PC-9 (cell line): ENCODE data around the gene ATAD2B.

Experiments
- EZH2 ChIP-seq: fragments of 200-600 bp; sonication (generic); IDR thresholded peaks from 2 replicates; pipeline ENCODE4 v1.8.0; 2017; ENCODE audit warnings: antibody characterized with exemption, low read depth
- TF ChIP-seq, protein P1 (sequence below): fragments of 200-600 bp; sonication (generic); conservative IDR thresholded peaks from 2 replicates; pipeline ENCODE4 v1.6.1; 2017; ENCODE audit warnings: mixed run types, antibody characterized with exemption, mild to moderate bottlenecking, moderate library complexity

DNA sequence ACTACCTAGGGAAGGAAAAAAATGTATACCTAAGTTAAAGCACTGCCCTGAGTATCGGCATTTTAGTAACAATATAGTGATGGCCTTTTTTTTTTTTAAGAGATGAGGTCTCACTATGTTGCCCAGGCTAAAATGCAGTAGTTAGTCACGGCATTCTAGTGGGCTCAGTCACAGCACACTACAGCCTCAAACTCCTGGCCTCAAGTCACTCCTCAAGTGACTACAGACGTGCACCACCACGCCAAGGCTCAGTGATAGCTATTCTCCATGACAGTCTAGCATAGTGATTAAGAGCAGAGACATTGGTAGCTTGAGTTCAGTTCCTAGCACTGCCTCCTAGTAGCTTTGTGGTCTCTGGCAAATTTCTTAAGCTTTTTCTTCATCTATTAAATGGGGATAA, 40.9 kb upstream of the ATAD2B start:
- TF ChIP-seq, protein P1, sequence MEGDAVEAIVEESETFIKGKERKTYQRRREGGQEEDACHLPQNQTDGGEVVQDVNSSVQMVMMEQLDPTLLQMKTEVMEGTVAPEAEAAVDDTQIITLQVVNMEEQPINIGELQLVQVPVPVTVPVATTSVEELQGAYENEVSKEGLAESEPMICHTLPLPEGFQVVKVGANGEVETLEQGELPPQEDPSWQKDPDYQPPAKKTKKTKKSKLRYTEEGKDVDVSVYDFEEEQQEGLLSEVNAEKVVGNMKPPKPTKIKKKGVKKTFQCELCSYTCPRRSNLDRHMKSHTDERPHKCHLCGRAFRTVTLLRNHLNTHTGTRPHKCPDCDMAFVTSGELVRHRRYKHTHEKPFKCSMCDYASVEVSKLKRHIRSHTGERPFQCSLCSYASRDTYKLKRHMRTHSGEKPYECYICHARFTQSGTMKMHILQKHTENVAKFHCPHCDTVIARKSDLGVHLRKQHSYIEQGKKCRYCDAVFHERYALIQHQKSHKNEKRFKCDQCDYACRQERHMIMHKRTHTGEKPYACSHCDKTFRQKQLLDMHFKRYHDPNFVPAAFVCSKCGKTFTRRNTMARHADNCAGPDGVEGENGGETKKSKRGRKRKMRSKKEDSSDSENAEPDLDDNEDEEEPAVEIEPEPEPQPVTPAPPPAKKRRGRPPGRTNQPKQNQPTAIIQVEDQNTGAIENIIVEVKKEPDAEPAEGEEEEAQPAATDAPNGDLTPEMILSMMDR: no peak
- no peak for TF ChIP-seq EZH2
